Islet precursor cell (in vitro differentiated cells): ENCODE measurements around the gene FHOD3.

Experiments used
- DNase-seq: peaks from one replicate; pipeline ENCODE4 v3.0.0-alpha.2; 2018

FHOD3 gene

GRCh38 chr18:36297417-36298125 lies at the start of gene FHOD3:
Gene FHOD3 (plus strand): TSS chr18:36297713. CDS start chr18:36297836, 123 bp downstream.
- peak; percentile 91 for DNase-seq

DNA sequence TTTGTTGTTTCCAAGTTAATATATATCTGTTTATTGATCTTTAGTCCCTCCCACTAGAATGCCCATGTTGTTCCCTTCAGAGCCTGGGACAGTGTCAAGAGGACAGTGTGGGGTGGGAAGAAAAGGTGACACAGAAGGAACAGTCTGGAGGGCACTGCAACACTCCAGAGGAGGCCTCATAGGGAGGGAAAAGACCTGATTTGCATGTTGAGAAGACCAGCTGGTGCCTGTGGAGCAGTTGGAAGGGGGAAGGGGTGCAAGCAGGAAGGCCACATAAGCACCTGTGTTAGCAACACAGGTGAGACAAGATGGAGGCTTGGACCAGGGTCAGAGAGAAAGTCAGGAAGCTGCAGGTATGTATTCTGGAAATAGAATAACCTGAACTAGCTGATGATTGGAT lies 48.1 kb upstream of the FHOD3 start:
- no peak for DNase-seq

DNA sequence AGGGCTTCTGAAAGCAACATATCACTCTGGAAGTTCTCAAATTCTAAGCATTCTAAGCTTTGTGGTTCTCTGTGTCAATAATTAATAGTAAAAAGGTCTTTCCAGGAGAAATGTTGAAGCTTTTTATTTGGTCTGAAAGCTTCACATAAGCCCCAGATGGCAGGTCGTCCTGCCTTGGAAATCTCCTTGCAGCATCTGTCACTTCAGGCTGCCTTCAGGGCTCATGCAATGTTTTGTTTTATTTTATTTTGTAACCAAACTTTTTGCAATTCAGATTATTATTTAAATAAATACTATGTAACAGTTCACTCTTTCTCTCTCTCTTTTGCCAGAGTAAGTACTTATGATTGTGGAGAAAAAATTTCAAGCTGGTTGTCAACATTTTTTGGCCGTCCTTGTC lies 46.7 kb upstream of the FHOD3 start:
- DNase-seq, result no peak

DNA sequence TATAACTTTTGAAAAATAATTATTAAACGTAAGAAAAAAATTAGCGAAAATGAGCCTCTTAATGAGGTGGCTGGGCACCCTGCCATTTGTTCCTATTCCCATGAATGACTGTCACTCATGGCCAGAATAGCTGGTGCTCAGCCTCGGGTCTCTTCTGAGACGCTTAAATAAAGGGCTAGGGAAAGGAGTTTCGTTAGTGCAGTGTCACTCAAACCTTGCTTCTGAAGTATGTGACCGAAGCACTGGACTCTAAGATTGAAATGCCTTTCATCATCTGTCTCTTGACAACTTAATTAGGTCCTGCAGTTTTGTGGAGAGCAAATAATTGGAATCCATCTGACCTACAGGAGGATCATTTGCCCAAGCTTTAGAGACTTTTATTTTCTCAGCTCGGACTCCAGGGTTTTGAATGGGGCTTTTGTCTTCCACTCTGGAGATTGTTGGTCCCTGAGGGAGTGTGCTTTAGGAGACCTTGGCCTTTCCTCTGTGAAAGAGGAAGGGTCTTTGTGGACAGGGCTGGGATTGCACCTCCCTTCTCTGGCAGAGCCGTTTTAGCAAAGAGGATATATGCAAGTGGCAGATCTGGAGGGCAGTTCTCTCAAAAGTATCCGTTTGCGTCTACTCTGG lies 42.3 kb upstream of the FHOD3 start:
- DNase-seq, result no peak

GRCh38 chr18:36256094-36256493 lies 41.4 kb upstream of the FHOD3 start:
- DNase-seq, result no peak

GRCh38 chr18:36262971-36263370 lies 34.5 kb upstream of the FHOD3 start:
- DNase-seq, result no peak

GRCh38 chr18:36264283-36264682 lies 33.2 kb upstream of the FHOD3 start:
- no peak for DNase-seq

GRCh38 chr18:36265015-36265414 lies 32.5 kb upstream of the FHOD3 start:
- DNase-seq, result no peak

GRCh38 chr18:36269157-36269556 lies 28.4 kb upstream of the FHOD3 start:
- DNase-seq, result no peak

DNA sequence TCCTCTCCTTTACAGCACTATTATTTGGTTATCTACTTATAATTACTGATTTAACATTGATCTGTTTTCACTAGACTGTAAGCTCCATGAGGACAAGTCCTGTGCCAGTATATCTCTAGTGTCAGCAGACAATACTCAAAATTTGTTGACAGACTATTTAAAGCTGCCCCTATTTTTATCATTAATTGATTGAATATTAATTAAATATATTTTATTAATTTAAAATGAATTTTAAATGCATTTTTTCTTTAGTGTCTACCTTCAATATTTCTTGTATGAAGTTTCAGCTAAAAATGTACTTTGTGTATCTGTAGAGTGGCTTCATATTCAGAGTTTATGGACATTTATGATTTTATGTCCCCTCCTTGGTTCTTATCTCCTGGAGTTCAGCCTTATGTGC lies 26.4 kb upstream of the FHOD3 start:
- no peak for DNase-seq

- no peak for DNase-seq
These were observed 24.2 kb upstream of the FHOD3 start for GRCh38 chr18:36273347-36273746.

GRCh38 chr18:36274083-36274715 lies 23.3 kb upstream of the FHOD3 start:
- no peak for DNase-seq

DNA sequence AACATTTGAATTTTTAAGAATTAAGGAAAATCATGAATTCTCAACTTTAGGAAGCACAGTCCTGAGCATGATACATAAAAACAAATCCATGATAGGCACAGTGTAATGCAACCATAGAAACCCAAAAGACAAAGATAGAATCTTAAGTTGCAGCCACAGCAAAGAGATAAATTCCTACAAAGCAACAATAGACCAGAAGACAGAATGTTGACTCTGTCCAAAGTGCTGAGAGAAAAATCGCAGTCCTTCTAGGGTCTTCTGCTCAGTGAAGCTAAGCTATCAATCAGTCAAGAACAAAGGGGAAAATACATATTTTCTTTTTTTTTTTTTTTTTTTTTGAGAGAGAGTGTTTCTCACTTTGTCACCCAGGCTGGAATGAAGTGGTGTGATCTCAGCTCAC lies 22.0 kb upstream of the FHOD3 start:
- no peak for DNase-seq

DNA sequence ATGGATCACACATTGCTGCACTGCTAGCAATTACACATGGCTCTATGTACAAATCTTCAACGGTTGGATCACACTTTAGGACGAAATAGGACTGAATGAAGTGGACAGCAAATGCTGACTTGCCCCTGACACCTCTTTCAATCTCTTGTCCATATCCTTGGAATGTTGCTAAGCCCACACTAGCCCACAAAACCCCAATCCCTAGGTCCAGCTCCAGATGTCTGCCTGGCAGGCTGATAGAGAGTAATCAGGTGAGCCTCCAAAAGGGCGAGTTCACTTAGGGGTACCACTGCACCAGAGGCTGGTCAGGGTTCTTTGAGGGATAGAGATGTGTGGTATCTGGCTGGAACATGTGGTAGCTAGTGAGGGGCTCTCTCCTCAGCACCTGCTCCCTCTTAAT lies 18.5 kb upstream of the FHOD3 start:
- no peak for DNase-seq

DNA sequence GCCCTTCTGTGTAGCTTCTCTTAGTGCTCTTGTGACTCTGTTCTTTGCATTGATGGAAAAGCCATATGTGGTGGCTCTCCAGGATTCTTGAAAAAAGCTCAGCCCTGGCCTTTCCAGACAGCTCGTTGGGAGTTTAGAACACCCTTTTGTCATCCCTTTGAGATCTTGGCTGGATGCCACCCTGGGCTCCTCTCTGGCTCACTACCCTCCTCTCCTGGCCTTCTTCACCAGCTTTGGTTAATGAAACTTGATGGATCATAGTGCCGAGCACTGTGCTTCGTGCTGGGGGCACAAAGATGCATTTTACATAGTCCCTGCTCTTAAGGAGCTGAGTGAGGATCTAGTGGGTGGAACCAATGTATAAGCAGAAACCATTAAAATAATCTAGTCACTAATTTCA lies 15.6 kb upstream of the FHOD3 start:
- no peak for DNase-seq

DNA sequence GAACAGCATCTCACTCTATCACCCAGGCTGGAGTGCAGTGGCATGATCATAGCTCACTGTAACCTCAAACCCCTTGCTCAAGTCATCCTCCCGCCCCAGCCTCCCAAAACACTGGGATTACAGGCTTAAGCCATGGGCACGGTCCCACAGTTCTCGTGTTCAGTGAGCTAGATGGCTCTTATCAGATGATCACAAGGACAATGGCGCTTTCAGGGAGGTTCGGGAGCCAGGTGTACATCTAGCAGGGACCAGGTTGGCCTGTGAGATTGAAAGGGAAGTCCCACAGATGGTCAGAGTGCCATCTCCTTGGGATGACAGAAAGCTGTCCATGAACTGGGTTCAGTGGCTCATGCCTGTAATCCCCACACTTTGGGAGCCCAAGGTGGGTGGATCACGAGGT lies 14.1 kb upstream of the FHOD3 start:
- DNase-seq, result no peak

DNA sequence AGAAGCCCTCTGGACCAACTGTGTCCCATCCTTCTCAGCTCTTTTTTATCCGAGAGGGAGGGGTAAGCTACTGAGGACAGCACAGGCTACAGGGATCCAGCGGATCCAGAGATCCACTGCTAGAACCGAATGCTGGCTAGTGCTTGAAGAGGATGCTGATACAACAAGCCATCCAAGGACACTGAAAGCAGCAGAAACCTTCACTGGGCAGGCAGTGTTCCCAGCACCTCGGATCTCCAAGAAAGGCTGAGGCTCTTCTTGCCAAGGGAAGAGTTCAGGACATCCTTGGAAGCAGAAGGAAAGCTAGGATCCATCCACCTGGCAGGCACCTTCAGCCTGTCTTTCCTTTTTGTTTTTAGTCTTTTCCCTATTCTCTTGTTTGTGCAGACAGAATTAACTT lies 13.2 kb upstream of the FHOD3 start:
- no peak for DNase-seq

DNA sequence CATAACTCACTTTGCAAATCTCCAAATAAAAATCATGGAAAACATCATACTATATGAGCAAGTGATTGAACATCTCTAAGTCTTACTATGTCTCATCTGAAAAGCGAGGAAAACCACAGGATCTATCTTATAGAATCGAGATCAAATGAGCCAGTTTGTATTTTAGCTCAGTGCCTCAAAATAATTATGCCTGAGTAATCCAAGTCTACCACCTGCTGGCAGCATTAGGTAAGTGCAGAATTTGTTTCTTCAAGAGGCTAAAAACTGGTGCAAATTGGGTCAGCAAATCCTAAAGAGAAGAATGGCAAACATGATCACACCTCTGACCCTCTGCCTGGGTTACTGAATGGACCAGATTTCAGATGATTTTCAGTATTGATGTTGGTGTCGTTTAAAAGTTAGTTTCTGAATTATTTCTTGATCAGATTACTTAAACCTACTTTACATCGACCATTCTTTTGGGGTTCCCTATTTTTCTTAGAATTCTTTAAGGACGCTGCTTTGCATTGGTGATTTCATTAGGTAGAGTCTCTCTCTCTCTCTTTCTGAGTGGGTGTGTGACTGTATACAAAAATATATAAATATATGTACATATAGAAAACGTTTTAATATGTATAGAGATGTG lies 12.7 kb upstream of the FHOD3 start:
- no peak for DNase-seq

GRCh38 chr18:36287653-36288052 lies 9.9 kb upstream of the FHOD3 start:
- DNase-seq, result no peak

DNA sequence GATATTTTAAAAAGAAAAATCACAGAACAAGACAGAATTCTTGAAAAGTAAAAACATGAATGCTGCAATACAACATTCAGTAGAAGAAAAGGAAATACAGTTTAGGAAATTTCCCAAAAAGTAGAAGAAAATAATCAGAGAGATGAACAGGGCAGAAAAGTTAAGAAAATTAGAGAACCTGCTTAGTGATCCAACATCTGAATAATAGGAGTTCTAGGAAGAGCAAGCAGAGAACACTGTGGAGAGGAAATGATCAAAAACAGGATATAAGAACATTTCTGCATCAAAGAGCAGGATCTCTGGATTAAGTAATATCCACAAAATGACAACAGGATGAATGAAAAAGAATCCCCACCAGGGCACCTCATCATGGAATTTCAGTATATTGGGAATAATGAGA lies 8.8 kb upstream of the FHOD3 start:
- DNase-seq, result no peak

GRCh38 chr18:36294031-36294430 lies 3.5 kb upstream of the FHOD3 start:
- no peak for DNase-seq

DNA sequence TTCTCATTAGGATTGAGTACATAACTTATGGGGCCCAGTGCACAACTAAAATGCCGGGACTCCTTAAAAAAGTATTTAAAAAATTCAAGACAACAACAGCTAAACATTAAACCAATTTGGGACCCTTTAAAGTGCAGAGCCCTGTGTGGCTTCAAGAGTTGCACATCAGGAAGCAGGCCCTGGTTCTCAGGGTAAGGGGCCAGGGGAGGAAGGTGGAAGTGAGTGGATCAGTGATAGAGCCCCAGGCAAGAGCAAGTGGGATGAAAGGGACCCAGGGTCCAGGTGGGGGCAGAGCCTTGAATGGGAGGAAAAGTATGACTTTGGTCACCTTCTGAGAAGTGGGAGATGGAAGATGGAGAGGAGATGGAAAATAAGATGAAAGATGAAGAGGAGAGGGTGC lies 2.3 kb upstream of the FHOD3 start:
- no peak for DNase-seq

DNA sequence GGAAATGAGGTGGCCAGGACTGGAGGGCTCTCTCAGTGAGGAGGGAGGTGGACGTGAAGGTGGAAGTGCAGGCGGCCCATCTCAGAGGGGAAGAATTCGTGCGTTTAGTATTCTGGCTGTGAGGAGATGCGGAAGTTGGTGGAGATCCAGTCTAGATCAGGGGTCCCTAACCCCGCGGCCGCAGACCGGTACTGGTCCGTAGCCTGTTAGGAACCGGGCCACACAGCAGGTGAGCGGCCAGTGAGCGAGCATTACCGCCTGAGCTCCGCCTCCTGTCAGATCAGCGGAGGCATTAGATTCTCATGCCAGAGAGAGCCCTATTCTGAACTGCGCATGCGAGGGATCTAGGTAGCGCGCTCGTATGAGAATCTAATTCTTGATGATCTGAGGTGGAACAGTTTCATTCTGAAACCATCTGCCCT lies 1.6 kb upstream of the FHOD3 start:
- DNase-seq, result no peak
